ENCODE data around the gene ONECUT3.

Gene ONECUT3

GRCh38 chr19:1783354-1783753 is 30.0 kb downstream of the ONECUT3 start:
- Histone ChIP-seq H3K9me2 (replicated peaks; ENCODE audit: low read depth, low read length) (no peaks in the 10 kb centered on the region), H3K79me2 (ENCODE audit: insufficient read depth, low read length) (no peaks in the 10 kb centered on the region), H3K4me2 (ENCODE audit: low read depth, low read length, poor library complexity, severe bottlenecking) (no peak overlapping the region), H4K20me1 (ENCODE audit: insufficient read depth, low read length, poor library complexity, severe bottlenecking) (no peaks in the 10 kb centered on the region), H3K4me1 (ENCODE audit: insufficient read depth, low read length, poor library complexity, severe bottlenecking) (no peaks in the 10 kb centered on the region), H2AFZ (ENCODE audit: low read length) (no peak overlapping the region), H3K27me3 (ENCODE audit: insufficient read depth, low read length, poor library complexity, severe bottlenecking) (no peaks in the 10 kb centered on the region), H3K4me3 (ENCODE audit: low read length, poor library complexity, severe bottlenecking) (no peak overlapping the region), H3F3A (ENCODE audit: low read depth) (no peaks in the 10 kb centered on the region), H3K36me3 (ENCODE audit: insufficient read depth, low read length) (no peaks in the 10 kb centered on the region), H3K9me3 (ENCODE audit: insufficient read depth, low read depth, low read length) (peaks cover 3% of the 10 kb centered on the region; the same call in 1 of the 2 replicates), H3K9ac (ENCODE audit: low read depth, low read length, poor library complexity, severe bottlenecking) (no peak overlapping the region)
- no peak for TF ChIP-seq CTCF (conservative IDR thresholded peaks at IDR 0.05; ENCODE audit: low read length)
- TF ChIP-seq EZH2phosphoT487 (IDR thresholded peaks at IDR 0.05; ENCODE audit: borderline replicate concordance): no peak

GRCh38 chr19:1783874-1784273 is 30.6 kb downstream of the ONECUT3 start:
- Histone ChIP-seq H3K36me3 (ENCODE audit: insufficient read depth, low read length) (no peaks in the 10 kb centered on the region), H3K79me2 (ENCODE audit: insufficient read depth, low read length) (no peaks in the 10 kb centered on the region), H4K20me1 (ENCODE audit: insufficient read depth, low read length, poor library complexity, severe bottlenecking) (no peaks in the 10 kb centered on the region), H3F3A (ENCODE audit: low read depth) (no peaks in the 10 kb centered on the region), H3K9ac (ENCODE audit: low read depth, low read length, poor library complexity, severe bottlenecking) (no peak overlapping the region), H2AFZ (ENCODE audit: low read length) (no peak overlapping the region), H3K4me3 (ENCODE audit: low read length, poor library complexity, severe bottlenecking) (no peak overlapping the region), H3K4me1 (ENCODE audit: insufficient read depth, low read length, poor library complexity, severe bottlenecking) (no peaks in the 10 kb centered on the region), H3K9me3 (ENCODE audit: insufficient read depth, low read depth, low read length) (peaks cover 3% of the 10 kb centered on the region; the same call in 1 of the 2 replicates), H3K4me2 (ENCODE audit: low read depth, low read length, poor library complexity, severe bottlenecking) (no peak overlapping the region), H3K9me2 (replicated peaks; ENCODE audit: low read depth, low read length) (no peaks in the 10 kb centered on the region), H3K27me3 (ENCODE audit: insufficient read depth, low read length, poor library complexity, severe bottlenecking) (no peaks in the 10 kb centered on the region)
- TF ChIP-seq CTCF (conservative IDR thresholded peaks at IDR 0.05; ENCODE audit: low read length) (no peak), EZH2phosphoT487 (IDR thresholded peaks at IDR 0.05; ENCODE audit: borderline replicate concordance) (no peak)

- TF ChIP-seq EZH2phosphoT487 (IDR thresholded peaks at IDR 0.05; ENCODE audit: borderline replicate concordance) (no peak), CTCF (conservative IDR thresholded peaks at IDR 0.05; ENCODE audit: low read length) (no peak)
- Histone ChIP-seq H3K9me3 (ENCODE audit: insufficient read depth, low read depth, low read length) (peaks cover 3% of the 10 kb centered on the region; the same call in 1 of the 2 replicates), H3K79me2 (ENCODE audit: insufficient read depth, low read length) (no peaks in the 10 kb centered on the region), H4K20me1 (ENCODE audit: insufficient read depth, low read length, poor library complexity, severe bottlenecking) (no peaks in the 10 kb centered on the region), H3K9ac (ENCODE audit: low read depth, low read length, poor library complexity, severe bottlenecking) (no peak overlapping the region), H3K4me2 (ENCODE audit: low read depth, low read length, poor library complexity, severe bottlenecking) (no peak overlapping the region), H3K27me3 (ENCODE audit: insufficient read depth, low read length, poor library complexity, severe bottlenecking) (no peaks in the 10 kb centered on the region), H3F3A (ENCODE audit: low read depth) (no peaks in the 10 kb centered on the region), H2AFZ (ENCODE audit: low read length) (no peak overlapping the region), H3K4me1 (ENCODE audit: insufficient read depth, low read length, poor library complexity, severe bottlenecking) (no peaks in the 10 kb centered on the region), H3K4me3 (ENCODE audit: low read length, poor library complexity, severe bottlenecking) (no peak overlapping the region), H3K36me3 (ENCODE audit: insufficient read depth, low read length) (no peaks in the 10 kb centered on the region), H3K9me2 (replicated peaks; ENCODE audit: low read depth, low read length) (no peaks in the 10 kb centered on the region)
Observed at GRCh38 chr19:1785310-1785709, 32.0 kb downstream of the ONECUT3 start.

All from Loucy (cell line).